ENCODE data around the gene C14orf132. TPM values are rescaled to one million over a fixed set of nuclear protein-coding genes. Genes with fewer than 3 reads are reported as not detected.

The C14orf132 gene
- total RNA-seq, 1 donor from 2014 or later = 12.0 TPM

DNA sequence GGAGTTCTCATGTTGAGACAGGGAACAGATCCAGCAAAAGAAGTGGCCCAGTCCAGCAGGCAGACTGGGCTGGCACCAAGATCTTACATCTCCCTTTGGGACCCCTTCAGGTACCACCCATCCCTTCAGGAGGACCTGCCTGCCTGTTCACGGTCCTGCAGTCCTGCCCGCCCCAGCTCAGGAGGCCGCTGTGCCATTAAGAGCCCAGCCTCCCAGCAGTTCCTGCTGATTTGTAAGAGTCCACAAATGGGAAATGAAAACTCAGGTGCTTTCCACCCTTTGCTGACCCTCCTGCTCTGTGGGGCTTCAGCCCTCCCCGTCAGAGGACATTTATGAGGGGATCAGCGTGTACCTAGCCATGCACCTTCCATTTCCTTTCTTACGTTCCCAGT, 39.5 kb downstream of the C14orf132 start:
- H3K27me3 ChIP-seq = no peaks in the 10 kb centered on the region
- peaks cover 30% of the 10 kb centered on the region for H3K4me1 ChIP-seq
- no peak overlapping the region for H3K4me3 ChIP-seq
- DNase-seq (ENCODE audit: extremely low spot score in 2 of 2) = no peak
- TF ChIP-seq POLR2A (IDR thresholded peaks at IDR 0.05) (no peak), CTCF (IDR thresholded peaks at IDR 0.05) (no peak), POLR2AphosphoS5 (IDR thresholded peaks at IDR 0.05; ENCODE audit: insufficient read depth in 1 of 2, low read depth in 1 of 2) (no peak)
- no peak overlapping the region for H3K27ac ChIP-seq
- intact Hi-C loops (cut with DNase I) = no loop called here
- H3K9me3 ChIP-seq = no peaks in the 10 kb centered on the region
- no peaks in the 10 kb centered on the region for H3K36me3 ChIP-seq

GRCh38 chr14:96079066-96079465, 39.9 kb downstream of the C14orf132 start:
- DNase-seq (ENCODE audit: extremely low spot score in 2 of 2) = no peak
- Histone ChIP-seq H3K27ac (no peak overlapping the region), H3K4me3 (no peak overlapping the region), H3K4me1 (peaks cover 33% of the 10 kb centered on the region), H3K27me3 (no peaks in the 10 kb centered on the region), H3K36me3 (no peaks in the 10 kb centered on the region), H3K9me3 (no peaks in the 10 kb centered on the region)
- intact Hi-C loops (cut with DNase I) = no loop called here
- TF ChIP-seq POLR2AphosphoS5 (IDR thresholded peaks at IDR 0.05; ENCODE audit: insufficient read depth in 1 of 2, low read depth in 1 of 2) (no peak), CTCF (IDR thresholded peaks at IDR 0.05) (no peak), POLR2A (IDR thresholded peaks at IDR 0.05) (no peak)

GRCh38 chr14:96080571-96080970, 41.4 kb downstream of the C14orf132 start:
- H3K27me3 ChIP-seq = no peaks in the 10 kb centered on the region
- no peak for DNase-seq (ENCODE audit: extremely low spot score in 2 of 2)
- no peaks in the 10 kb centered on the region for H3K9me3 ChIP-seq
- no peaks in the 10 kb centered on the region for H3K36me3 ChIP-seq
- TF ChIP-seq POLR2AphosphoS5 (IDR thresholded peaks at IDR 0.05; ENCODE audit: insufficient read depth in 1 of 2, low read depth in 1 of 2) = no peak
- no peak for TF ChIP-seq CTCF (IDR thresholded peaks at IDR 0.05)
- no peak for TF ChIP-seq POLR2A (IDR thresholded peaks at IDR 0.05)
- no peak overlapping the region for H3K27ac ChIP-seq
- H3K4me1 ChIP-seq = peaks cover 42% of the 10 kb centered on the region
- no peak overlapping the region for H3K4me3 ChIP-seq
- intact Hi-C loops (cut with DNase I) = no loop called here

GRCh38 chr14:96081224-96081623, 42.1 kb downstream of the C14orf132 start:
- TF ChIP-seq POLR2AphosphoS5 (IDR thresholded peaks at IDR 0.05; ENCODE audit: insufficient read depth in 1 of 2, low read depth in 1 of 2) (no peak), CTCF (IDR thresholded peaks at IDR 0.05) (no peak), POLR2A (IDR thresholded peaks at IDR 0.05) (no peak)
- Histone ChIP-seq H3K4me1 (peaks cover 42% of the 10 kb centered on the region), H3K27me3 (no peaks in the 10 kb centered on the region), H3K4me3 (no peak overlapping the region), H3K36me3 (no peaks in the 10 kb centered on the region), H3K9me3 (no peaks in the 10 kb centered on the region), H3K27ac (no peak overlapping the region)
- DNase-seq (ENCODE audit: extremely low spot score in 2 of 2) = no peak
- intact Hi-C loops (cut with DNase I) = no loop called here

DNA sequence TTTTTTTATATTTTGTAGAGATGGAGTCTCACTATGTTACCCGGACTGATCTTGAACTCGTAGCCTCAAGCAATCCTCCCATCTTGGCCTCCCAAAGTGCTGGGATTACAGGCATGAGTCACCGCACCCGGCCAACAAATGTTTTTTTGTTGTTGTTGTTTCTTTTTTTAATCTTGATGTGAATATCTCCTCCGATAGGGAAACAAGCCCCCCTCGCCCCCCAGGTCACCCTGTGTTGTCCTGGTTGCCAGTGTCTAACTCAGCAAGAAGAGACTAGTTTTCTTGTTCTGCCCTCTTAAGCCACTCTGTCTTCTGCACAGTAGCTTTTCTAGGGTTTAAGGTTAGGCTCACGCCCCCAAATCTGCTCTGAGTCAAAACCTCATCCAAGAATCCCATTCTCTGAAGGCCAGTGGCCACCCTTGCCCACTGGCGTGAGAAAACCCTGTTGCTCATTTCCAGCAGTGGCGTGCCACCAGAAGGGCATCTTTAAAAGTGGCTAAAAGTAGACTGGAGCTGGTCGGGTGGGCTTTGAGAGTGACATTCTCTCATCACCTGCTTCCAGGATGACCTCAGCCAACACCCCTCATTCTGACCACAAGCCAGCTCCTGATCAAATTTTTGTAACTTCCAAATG, 42.7 kb downstream of the C14orf132 start:
- Histone ChIP-seq H3K36me3 (peaks cover 0 to 5% of the 10 kb centered on the region in 2 donors), H3K9me3 (no peaks in the 10 kb centered on the region), H3K4me1 (peaks cover 37% of the 10 kb centered on the region), H3K4me3 (no peak overlapping the region), H3K27ac (no peak overlapping the region), H3K27me3 (no peaks in the 10 kb centered on the region)
- intact Hi-C loops (cut with DNase I) = no loop called here
- TF ChIP-seq POLR2A (IDR thresholded peaks at IDR 0.05) (no peak), POLR2AphosphoS5 (IDR thresholded peaks at IDR 0.05; ENCODE audit: insufficient read depth in 1 of 2, low read depth in 1 of 2) (no peak), CTCF (IDR thresholded peaks at IDR 0.05) (no peak)
- no peak for DNase-seq (ENCODE audit: extremely low spot score in 2 of 2)
